HG03108 (cell line): ENCODE measurements around the gene IRAK3.
"Not testable (repeated sequence)": the region's sequence is repeated elsewhere in the genome, so short reads cannot be mapped to it uniquely, and the experiment has no call there.

Source experiments
- ATAC-seq: cut with Tn5 transposase; IDR thresholded peaks from one replicate; pipeline ENCODE4 v1.9.1; 2021; ENCODE audit warnings: moderate library complexity; ENCODE audit not compliant: unreplicated experiment

The IRAK3 gene

DNA sequence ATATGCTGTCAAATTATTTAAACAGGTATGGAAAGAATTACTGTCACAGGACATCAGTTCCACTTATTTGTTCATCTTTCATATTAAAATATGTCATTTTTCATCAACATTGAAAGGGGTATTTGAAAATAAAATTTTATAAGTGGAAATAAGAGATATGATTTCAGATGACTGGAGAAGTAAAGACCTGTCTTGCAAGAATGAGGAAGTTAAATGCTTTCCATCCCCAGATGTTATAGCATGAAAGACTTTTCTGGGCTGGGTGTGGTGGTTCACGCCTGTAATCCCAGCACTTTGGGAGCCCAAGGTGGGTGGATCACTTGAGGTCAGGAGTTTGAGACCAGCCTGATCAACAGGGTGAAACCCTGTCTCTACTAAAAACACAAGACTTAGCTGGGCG lies 22.6 kb downstream of the IRAK3 start:
- not testable (repeated sequence) for ATAC-seq

DNA sequence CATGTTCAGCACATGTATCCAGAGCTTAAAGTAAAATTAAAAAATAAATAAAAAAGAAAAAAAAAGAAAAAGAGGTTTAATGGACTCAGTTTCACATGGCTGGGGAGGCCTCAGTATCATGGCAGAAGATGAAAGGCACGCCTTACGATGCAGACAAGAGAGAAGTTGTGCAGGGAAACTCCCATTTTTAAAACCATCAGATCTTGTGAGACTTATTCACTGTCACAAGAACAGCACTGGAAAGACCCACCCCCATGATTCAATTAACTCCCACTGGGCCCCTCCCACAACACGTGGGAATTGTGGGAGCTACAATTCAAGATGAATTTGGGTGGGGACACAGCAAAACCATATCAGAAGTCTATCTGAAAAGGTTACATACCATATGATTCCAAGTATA lies 24.0 kb downstream of the IRAK3 start:
- not testable (repeated sequence) for ATAC-seq

DNA sequence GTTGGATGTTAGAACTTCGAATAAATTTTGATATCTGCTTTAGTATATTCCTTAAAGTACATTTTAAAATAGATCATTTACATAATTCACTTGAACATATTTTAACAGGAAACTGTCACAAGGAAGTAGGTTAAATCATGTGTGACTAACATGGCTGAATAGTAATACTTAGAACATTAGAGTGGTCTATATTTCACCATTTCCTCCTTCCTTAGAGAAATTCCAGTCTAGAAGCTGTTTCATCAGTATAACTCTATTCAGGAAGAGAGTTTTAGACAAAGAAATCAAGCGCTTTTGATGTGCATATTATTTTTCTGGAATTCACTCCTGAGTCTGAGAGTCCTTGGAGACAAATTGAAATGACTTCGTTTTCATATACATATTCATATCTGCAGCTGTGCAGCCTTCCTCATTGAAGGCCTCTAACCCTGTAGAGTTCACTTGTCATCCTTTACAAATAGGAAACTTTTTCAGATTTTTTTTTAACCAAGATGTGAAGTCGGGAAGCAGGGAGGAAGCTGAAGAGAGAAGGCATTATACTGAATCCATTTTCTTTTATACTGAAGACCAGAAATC lies 28.4 kb downstream of the IRAK3 start:
- ATAC-seq: no peak

DNA sequence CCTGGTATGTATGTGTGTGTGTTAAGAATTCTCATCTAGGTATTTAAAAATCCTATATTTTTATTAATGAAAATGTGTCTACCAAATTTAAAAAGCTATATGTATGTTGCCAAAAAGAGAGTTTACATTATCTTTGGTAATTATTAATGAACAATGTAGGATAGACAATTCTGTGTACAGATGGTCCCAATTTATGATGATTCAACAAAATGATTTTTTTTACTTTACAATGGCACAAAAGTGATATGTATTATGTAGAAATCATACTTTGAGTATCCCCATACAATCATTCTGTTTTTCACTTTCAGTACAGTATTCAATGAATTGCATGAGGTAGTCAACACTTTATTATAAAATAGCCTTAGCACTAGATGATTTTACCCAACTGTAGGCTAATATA lies 39.4 kb downstream of the IRAK3 start:
- ATAC-seq: no peak

DNA sequence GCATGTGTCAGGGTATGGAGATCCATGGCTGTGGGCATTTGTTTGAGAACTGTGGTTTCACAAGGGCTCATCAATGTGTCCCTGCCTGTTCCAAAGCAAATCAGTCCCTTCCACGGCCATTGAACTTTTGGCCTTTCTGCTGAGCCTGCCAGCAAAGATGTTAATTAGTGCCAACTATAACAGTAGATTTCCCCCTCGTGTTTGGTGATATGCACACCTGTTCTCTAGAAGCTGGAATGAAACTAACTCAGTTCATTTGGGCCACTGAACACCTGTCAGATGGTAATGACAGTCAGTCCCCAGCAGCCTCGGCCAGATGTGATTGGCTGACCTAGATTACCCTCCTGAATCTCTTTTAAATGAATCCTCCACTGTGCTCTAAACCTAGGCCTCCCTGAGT lies 43.2 kb downstream of the IRAK3 start:
- ATAC-seq: peak; percentile 36

DNA sequence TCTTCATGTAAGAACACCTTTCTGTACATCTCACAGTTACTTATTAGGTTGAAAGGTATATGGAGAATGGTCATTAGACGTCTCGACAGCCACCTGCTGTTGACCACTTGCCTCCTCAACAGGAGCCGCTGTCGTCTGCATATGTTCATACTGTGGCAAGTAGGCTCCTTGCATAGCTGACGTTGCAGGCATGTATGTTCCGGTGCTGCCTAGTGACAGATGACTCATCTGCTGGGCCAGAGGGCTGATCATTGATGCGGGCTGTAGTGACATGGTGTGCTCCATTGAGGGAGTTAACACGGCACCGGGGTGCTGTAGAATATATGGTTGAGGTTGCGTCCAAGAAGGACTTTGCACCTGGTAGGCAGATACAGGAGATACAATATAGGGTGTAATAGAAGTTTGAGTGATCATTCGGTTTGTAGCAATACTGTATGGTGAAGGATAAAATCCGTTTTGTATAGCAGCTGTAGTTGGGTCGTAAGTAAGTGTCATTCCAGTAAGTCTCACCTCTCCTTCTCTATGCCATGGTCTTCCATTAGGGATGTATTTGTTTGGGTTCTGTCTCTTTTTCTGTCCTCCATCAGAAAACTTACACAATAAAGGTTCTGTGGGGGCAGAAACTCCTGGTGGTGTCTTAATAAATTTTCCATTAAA lies 45.2 kb downstream of the IRAK3 start:
- ATAC-seq: peak; percentile 86

DNA sequence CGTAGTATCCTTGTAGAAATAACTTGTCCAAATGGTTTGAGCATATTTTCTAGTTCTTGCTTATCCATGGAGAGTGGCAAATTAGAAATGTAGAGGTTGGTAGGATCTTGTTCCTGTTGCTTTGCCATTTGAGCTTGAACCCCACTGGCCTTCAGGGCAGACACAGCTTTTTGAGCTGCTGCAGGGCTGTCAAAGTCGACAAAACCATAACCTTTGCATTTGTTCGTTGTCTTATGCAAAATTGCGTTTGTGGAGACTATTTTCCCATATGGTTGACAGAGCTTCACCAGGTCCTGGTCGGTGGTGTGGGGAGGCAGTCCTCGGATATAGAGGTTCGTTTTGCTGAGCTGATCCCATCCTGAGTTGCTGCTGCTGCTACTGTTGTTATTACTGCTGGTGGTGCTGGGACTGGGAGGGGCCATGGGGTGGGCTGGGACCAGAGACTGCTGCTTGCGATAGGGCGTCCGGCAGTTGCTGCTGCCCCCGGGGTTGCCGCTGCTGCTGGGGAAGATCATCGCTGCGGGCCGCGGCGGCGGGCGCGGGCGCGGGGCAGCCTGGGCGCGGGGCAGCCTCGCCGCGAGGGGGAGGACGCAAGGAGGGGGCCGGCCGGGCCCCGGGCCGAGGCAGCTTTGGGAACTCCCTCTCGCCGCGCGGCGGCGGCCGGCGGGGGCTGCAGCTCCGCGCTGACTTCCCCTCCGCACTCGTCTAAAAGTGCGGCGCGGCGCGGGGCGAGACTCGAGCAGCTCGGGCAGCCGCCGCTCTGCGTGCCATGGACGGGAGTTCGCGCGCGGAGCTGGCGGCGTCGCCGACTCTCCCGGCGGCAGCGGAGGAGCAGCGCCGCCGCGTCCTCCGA lies 46.0 kb downstream of the IRAK3 start:
- peak; percentile 45 for ATAC-seq

DNA sequence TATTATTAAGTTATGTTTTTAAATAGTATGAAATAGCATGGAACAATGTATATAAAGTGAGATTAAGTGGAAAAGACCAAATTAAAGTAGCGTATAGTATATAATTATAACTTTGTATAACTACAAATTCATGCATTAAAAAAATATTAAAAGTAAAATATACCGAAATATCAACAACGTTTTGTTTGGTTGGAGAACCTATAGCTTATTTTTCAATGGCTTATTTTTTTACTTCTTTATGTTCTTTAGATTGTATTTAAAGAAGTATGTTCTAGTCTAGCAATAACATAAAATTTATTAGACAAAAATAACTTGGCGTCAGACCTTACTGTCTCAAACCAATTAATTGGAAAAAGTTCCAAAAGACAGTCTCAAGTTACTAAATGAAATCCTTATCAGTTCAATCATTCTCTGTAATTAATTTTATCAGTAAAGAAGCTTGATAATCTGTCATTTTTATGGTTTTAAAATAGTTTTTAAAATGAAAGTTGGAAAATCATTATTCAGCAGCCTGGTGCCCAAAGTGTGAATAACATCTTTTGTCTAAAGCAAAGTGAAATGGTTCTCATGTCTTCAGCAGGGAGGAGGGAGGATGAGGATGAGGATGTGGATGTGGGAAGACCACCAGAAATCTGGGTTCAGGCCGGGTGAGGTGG lies 46.7 kb downstream of the IRAK3 start:
- no peak for ATAC-seq

DNA sequence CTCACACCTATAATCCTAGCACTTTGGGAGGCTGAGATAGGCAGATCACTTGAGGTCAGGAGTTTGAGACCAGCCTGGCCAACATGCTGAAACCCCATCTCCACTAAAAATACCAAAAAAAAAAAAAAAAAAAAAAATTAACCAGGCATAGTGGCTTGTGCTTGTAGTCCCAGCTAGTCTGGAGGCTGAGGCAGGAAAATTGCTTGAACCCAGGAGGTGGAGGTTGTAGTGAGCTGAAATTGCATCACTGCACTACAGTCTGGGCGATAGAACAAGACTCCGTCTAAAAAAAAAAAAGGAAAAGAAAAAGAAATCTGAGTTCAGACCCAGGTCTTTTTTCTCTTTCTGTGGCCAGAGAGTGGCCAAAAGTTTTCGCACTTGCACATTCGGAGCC lies 47.3 kb downstream of the IRAK3 start:
- not testable (repeated sequence) for ATAC-seq

DNA sequence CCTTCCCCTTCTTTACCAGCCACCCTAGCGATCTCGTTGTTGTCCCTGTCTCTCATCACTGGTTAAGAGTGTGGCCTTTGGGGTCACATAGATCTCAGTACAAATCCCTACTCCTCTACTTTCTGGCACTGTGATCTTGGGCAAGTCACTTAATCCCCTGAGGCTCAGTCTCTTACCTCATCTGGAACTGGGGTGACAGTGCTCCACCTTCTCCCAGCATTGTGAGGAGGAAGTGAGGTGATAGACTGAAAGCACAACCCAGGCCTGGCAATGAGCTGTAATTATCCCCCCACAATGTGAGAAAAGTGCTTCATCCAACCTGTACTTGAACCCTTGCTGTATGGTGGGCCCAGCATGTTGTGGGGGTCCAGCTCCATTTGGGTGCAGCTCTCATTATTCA lies 48.0 kb downstream of the IRAK3 start:
- no peak for ATAC-seq

DNA sequence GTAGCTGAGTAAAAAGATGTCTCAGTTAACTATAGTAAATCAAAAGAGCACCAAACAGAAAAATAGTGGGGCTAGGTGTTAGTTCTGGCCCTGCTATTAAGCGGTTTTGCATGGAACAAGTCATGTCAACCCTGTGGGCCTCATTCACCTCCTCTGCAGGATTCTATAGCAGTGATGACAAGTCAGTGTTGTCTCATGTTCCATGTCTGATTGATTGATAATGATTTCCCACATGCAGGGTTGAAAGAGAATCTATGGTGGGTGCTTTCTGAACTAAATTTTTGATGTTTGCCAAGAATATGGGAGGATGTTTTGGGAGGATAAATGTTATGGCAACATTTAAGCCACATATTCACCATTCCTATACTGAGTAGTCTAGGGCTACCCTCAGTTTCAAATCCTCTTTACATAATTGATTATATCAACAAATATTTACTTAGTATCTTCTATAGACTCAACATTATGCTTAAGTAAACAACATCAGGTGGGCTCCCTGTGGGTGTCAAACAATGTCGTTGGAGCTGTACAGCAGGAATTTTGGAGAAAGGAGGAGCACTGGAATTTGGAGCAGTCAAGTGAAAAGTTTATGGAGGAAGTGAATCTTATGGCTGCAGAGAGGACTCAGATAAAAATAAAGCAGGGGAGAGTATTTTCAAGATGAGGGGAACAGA lies 48.6 kb downstream of the IRAK3 start:
- ATAC-seq: no peak

DNA sequence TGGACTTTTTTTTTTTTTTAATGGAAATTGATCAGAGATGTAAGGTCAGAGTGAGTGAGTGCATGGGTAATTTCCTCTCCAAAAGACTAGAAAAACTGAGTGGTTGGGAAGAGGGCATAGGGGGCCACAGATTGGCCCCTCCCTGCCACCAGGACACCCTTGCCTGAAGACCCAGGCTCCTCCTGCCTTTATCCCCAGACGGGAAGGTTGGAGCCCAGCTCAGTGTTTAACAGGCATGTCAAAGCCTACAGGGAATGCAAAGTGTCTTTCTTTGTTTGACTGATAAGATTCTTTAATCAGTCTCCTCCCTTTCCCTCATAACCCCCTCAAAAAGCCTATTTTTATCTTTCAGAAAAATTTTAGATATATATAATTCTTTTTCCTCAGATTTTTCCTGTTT lies 50.3 kb downstream of the IRAK3 start:
- no peak for ATAC-seq

DNA sequence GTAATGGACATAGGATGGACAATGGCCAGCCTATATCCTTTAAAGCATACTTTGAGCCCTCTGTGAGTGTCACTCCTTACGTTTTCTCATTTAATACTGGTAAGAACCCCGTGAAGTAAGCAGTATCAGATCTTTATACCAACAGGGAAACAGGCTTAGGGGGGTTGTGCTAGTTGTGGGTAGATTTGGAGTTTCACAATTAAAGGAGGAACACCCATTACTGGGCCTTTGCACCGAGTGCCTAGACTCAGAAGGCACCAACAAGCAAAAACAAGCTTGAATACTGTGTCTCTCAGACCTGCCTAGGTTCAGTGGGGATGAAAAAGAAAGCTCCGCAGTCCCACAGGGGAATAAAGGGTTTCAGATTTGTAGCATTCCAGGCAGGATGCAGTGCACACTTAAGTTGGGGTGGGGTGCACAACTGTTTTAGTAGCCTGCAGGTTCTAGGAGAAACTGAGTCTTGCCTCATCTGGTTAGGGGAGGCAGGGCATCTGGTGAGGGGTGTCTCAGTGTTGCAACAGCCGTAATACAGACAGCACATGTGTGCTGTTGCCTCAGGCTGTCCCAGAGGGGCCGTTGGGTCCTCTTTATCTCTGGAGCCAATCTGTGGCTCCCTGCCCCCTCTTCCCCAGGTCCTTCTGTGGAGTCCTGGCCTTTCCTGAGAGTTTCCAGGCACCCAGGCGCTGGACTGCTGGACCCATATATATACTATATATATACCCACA lies 51.2 kb downstream of the IRAK3 start:
- ATAC-seq: no peak

DNA sequence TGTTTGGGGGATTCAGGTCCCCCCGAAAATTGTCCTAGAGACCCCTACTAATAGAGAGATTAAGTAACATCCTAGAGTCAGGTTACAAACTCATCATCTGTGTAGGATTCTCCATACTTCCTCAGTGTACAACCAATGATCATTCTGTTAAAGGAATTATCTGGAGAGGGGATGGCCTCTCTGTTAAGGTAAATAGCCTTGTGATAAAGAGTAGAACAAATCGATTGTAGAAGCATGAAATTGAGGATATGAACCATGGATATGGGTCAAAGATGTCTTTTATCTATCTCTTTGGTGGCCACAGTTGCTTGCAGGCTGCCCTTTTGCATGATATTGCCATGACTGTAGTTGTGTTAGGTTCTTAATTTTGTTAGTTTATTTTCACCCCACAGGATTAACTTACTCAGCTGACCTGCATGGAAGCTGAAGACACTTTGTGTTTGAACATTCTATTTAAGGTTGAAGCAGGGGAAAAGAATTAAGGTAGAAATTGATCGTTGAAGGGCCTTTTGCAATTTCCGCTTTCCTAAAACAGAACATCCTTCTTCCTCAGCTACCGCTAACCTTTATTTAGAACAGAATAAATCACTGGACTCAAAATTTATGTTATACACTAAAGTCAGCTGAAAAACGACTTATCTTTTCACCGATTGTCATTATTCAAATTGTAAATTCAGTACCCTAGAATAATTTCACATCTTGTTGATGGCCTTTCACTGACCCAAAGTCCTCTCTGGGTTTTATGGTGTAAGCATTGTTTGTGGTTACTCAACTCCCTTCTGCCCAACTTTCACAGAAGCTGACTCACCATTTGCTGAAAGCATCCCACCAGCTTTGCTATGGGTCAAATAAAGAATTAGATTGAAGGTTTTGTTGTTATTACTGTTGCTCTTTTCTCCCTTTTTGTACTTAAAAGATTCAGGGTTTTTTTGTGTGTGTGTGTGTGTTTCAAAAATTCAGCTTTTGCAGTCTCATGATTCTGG lies 52.3 kb downstream of the IRAK3 start:
- no peak for ATAC-seq

DNA sequence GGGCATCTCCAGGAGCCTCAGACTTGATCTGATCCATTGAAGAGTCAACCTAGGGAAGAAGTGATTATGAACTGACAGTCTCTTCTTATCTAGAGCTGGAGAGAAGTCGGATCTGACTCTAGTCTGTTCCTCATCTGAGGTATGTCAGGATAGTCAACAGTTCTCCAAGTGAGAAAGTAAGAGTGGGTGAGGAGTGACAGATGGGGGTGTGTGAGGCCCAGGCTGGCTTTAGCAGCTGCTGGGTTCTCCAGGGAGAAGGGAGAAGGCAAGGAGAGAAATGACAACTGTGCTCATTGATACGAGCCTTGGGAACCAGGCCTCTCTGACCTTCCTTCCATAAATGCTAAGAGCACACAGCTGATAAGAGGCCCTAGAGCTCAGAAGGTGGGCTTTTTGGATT lies 53.3 kb downstream of the IRAK3 start:
- no peak for ATAC-seq

DNA sequence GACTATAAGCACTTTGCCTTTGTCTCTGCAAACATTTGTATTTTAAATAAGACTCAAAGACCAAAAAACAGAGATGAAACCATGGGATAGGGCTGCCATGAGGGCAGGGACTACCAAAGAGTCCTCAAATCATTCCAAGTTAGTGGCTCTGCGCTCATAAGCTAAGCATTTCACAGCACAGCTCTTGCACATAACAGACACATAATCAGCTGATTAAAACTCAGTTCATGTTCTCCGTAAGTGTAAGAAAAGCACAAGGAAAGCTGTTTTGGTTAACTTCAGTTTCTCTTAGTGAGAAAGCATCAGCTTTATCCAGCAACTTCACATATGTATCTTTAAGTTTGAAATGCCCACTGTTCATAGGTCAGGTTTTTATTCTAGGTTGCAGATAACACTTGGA lies 54.9 kb downstream of the IRAK3 start:
- no peak for ATAC-seq

DNA sequence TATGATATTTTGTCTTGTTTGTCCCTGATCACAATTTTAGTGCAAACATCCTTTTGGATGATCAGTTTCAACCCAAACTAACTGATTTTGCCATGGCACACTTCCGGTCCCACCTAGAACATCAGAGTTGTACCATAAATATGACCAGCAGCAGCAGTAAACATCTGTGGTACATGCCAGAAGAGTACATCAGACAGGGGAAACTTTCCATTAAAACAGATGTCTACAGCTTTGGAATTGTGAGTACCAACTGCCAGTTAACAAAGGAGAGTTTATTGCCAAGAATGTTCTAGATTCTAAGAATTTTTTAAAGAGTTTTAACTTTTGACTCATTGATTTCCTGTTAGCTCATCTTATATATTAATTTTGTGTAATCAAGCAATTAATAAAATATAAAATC lies 55.4 kb downstream of the IRAK3 start:
- no peak for ATAC-seq

DNA sequence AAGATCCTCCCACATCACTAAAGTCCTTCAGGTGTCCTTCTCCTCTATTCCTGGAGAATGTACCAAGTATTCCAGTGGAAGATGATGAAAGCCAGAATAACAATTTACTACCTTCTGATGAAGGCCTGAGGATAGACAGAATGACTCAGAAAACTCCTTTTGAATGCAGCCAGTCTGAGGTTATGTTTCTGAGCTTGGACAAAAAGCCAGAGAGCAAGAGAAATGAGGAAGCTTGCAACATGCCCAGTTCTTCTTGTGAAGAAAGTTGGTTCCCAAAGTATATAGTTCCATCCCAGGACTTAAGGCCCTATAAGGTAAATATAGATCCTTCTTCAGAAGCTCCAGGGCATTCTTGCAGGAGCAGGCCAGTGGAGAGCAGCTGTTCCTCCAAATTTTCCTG lies 58.7 kb downstream of the IRAK3 start:
- no peak for ATAC-seq

DNA sequence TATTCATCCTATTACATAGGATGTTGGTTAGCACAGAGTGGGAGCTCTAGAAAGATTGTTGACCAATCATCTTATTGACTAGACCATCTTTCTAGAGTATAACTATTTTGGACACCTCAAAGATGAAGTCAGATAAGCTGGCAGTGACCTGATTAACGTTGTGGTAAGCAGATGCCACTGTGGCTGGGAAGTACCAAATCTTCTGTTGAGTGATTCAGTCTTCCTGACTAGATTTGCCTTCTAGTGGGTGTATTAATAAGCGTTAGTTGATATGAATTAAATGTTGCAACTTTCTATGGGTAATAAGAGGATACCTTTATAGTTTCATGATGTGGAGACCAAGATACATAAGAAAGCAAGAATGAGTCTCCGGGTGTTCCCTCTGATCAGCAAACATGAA lies 62.0 kb downstream of the IRAK3 start:
- ATAC-seq: no peak
